ENCODE measurements around the gene ADAMTS14. TPM values are rescaled to one million over a fixed set of nuclear protein-coding genes. Genes with fewer than 3 reads are reported as not detected.

The ADAMTS14 gene
- total RNA-seq, 1 experiment from 2014 or later: 0.91 TPM

DNA sequence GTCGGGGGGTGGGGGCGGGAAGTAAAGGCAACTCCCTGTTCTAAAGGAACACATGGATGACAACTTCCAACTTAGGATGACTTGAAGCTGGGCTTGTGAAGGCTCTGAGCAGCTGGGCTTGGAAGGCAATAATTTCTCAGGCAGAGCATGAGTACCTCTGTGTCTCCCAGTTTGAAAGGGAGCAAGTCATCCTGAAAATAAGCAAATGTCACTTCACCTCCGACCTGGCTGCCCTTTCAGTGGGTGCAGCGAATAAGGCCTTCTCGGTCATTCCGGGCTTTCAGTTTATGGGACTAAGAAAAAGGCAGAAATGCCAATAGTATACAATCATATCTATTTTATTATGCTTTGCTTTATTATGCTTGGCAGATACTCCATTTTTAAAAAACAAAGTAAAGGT lies 15.3 kb upstream of the ADAMTS14 start:
- ATAC-seq: no peak
- POLR2A ChIA-PET (ENCODE audit: unreplicated experiment): no interaction called here
- H3K27me3 ChIP-seq (ENCODE audit: low read length): no peaks in the 10 kb centered on the region
- no peak overlapping the region for H2AFZ ChIP-seq (ENCODE audit: low read length)
- intact Hi-C loops (cut with micrococcal nuclease): loop anchor here (5.0 kb wide), 1 partner anchor 80 kb away; no protein-coding TSS in a partner anchor
- CTCF ChIA-PET: interaction anchor here (0.6 to 1.1 kb wide), 2 partner anchors 33 to 41 kb away, joined by 3 to 8 read pairs; no protein-coding TSS in a partner anchor
- H3F3A ChIP-seq (ENCODE audit: low read length, unreplicated experiment): peaks cover 22% of the 10 kb centered on the region
- no peaks in the 10 kb centered on the region for H3K36me3 ChIP-seq (ENCODE audit: low read depth, low read length)
- no peaks in the 10 kb centered on the region for H3K9me2 ChIP-seq (replicated peaks; ENCODE audit: low read length)
- H3K4me3 ChIP-seq (ENCODE audit: low read length): no peak overlapping the region
- BruUV-seq (replicated peaks): no TSS peak
- H3K9ac ChIP-seq (ENCODE audit: low read length): peak overlapping the region; percentile 49
- peak overlapping the region; percentile 44 for H3K4me2 ChIP-seq (ENCODE audit: low read length)
- H3K79me2 ChIP-seq (ENCODE audit: low read length): no peaks in the 10 kb centered on the region
- no peaks in the 10 kb centered on the region for H4K20me1 ChIP-seq (ENCODE audit: low read length)
- H3K27ac ChIP-seq (ENCODE audit: low read length): peak overlapping the region; percentile 87
- H3K4me1 ChIP-seq (ENCODE audit: insufficient read depth, low read length): peaks cover 39% of the 10 kb centered on the region
- TF ChIP-seq, protein P1, sequence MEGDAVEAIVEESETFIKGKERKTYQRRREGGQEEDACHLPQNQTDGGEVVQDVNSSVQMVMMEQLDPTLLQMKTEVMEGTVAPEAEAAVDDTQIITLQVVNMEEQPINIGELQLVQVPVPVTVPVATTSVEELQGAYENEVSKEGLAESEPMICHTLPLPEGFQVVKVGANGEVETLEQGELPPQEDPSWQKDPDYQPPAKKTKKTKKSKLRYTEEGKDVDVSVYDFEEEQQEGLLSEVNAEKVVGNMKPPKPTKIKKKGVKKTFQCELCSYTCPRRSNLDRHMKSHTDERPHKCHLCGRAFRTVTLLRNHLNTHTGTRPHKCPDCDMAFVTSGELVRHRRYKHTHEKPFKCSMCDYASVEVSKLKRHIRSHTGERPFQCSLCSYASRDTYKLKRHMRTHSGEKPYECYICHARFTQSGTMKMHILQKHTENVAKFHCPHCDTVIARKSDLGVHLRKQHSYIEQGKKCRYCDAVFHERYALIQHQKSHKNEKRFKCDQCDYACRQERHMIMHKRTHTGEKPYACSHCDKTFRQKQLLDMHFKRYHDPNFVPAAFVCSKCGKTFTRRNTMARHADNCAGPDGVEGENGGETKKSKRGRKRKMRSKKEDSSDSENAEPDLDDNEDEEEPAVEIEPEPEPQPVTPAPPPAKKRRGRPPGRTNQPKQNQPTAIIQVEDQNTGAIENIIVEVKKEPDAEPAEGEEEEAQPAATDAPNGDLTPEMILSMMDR (conservative IDR thresholded peaks at IDR 0.05; ENCODE audit: low read depth, low read length): no peak
- TF ChIP-seq EZH2 (IDR thresholded peaks at IDR 0.05; ENCODE audit: low read length, unreplicated experiment) (no peak), EZH2phosphoT487 (IDR thresholded peaks at IDR 0.05; ENCODE audit: borderline replicate concordance, low read length) (no peak)
- DNase-seq: no peak
- H3K9me3 ChIP-seq (ENCODE audit: low read length): peaks cover 10% of the 10 kb centered on the region

DNA sequence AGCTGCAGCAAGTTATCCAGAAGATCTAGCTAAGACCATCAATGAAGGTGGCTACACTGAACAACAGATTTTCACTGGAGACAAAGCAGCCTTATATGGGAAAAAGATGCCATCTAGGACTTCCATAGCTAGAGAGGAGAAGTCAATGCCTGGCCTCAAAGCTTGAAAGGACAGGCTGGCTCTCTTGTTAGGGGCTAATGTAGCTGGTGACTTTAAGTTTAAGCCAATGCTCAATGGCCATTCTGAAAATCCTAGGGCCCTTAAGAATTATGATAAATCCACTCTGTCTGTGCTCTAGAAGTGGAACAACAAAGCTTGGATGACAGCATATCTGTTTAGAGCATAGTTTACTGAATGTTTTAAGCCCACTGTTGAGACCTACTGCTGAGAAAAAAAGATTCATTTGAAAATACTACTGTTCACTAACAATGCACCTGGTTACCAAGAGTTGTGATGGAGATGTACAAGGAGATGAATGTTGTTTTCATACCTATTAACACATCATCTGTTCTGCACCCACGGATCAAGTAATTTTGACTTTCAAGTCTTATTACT lies 13.6 kb upstream of the ADAMTS14 start:
- H3K27ac ChIP-seq (ENCODE audit: low read length): no peak overlapping the region
- no peak for DNase-seq
- TF ChIP-seq EZH2 (IDR thresholded peaks at IDR 0.05; ENCODE audit: low read length, unreplicated experiment) (no peak), EZH2phosphoT487 (IDR thresholded peaks at IDR 0.05; ENCODE audit: borderline replicate concordance, low read length) (no peak)
- TF ChIP-seq, protein P1 (conservative IDR thresholded peaks at IDR 0.05; ENCODE audit: low read depth, low read length): no peak
- no peaks in the 10 kb centered on the region for H3K27me3 ChIP-seq (ENCODE audit: low read length)
- BruUV-seq (replicated peaks): no TSS peak
- H3K9me2 ChIP-seq (replicated peaks; ENCODE audit: low read length): no peaks in the 10 kb centered on the region
- ATAC-seq: no peak
- no peaks in the 10 kb centered on the region for H4K20me1 ChIP-seq (ENCODE audit: low read length)
- H3K4me2 ChIP-seq (ENCODE audit: low read length): no peak overlapping the region
- H3K36me3 ChIP-seq (ENCODE audit: low read depth, low read length): no peaks in the 10 kb centered on the region
- peaks cover 39% of the 10 kb centered on the region for H3K4me1 ChIP-seq (ENCODE audit: insufficient read depth, low read length)
- peaks cover 22% of the 10 kb centered on the region for H3F3A ChIP-seq (ENCODE audit: low read length, unreplicated experiment)
- POLR2A ChIA-PET (ENCODE audit: unreplicated experiment): no interaction called here
- H2AFZ ChIP-seq (ENCODE audit: low read length): no peak overlapping the region
- H3K9ac ChIP-seq (ENCODE audit: low read length): no peak overlapping the region
- H3K4me3 ChIP-seq (ENCODE audit: low read length): no peak overlapping the region
- CTCF ChIA-PET: no interaction called here
- peaks cover 10% of the 10 kb centered on the region for H3K9me3 ChIP-seq (ENCODE audit: low read length)
- H3K79me2 ChIP-seq (ENCODE audit: low read length): no peaks in the 10 kb centered on the region
- intact Hi-C loops (cut with micrococcal nuclease): loop anchor here (5.0 kb wide), 1 partner anchor 81 kb away; no protein-coding TSS in a partner anchor

DNA sequence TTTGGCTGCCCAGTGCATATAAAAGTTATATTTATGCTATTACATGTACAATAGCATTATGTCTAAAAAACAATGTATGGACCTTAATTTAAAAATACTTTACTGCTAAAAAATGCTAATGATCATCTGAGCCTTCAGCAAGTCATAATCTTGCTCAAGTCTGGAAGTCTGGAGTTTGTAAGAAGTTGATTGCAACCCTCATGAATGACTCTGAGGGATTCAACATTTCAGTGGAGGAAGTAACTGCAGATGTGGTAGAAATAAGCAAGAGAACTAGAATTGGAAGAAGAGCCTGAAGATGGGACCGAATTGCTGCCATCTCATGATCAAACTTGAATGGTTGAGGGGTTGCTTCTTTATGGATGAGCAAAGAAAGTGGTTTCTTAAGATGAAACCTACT lies 13.0 kb upstream of the ADAMTS14 start:
- Histone ChIP-seq H3K4me2 (ENCODE audit: low read length) (peak overlapping the region; percentile 8; the same call in 1 of the 2 replicates), H2AFZ (ENCODE audit: low read length) (no peak overlapping the region), H3K4me1 (ENCODE audit: insufficient read depth, low read length) (peaks cover 43% of the 10 kb centered on the region), H3F3A (ENCODE audit: low read length, unreplicated experiment) (peaks cover 22% of the 10 kb centered on the region), H3K9ac (ENCODE audit: low read length) (no peak overlapping the region), H3K36me3 (ENCODE audit: low read depth, low read length) (no peaks in the 10 kb centered on the region), H3K27me3 (ENCODE audit: low read length) (no peaks in the 10 kb centered on the region), H3K27ac (ENCODE audit: low read length) (no peak overlapping the region), H3K4me3 (ENCODE audit: low read length) (no peak overlapping the region), H4K20me1 (ENCODE audit: low read length) (no peaks in the 10 kb centered on the region), H3K79me2 (ENCODE audit: low read length) (no peaks in the 10 kb centered on the region), H3K9me3 (ENCODE audit: low read length) (peaks cover 10% of the 10 kb centered on the region), H3K9me2 (replicated peaks; ENCODE audit: low read length) (no peaks in the 10 kb centered on the region)
- ATAC-seq (no peak), DNase-seq (no peak)
- TF ChIP-seq EZH2 (IDR thresholded peaks at IDR 0.05; ENCODE audit: low read length, unreplicated experiment): no peak
- TF ChIP-seq EZH2phosphoT487 (IDR thresholded peaks at IDR 0.05; ENCODE audit: borderline replicate concordance, low read length): no peak
- TF ChIP-seq, protein P1 (conservative IDR thresholded peaks at IDR 0.05; ENCODE audit: low read depth, low read length): no peak
- ChIA-PET CTCF (no interaction called here), POLR2A (ENCODE audit: unreplicated experiment) (no interaction called here)
- intact Hi-C loops (cut with micrococcal nuclease): loop anchor here (5.0 kb wide), 1 partner anchor 82 kb away; no protein-coding TSS in a partner anchor
- BruUV-seq (replicated peaks): no TSS peak

Measured in PC-3 (cell line).